ENCODE results near the gene MYMX.
"Not testable (repeated sequence)": the region's sequence is repeated elsewhere in the genome, so short reads cannot be mapped to it uniquely, and the experiment has no call there.

Gene MYMX

DNA sequence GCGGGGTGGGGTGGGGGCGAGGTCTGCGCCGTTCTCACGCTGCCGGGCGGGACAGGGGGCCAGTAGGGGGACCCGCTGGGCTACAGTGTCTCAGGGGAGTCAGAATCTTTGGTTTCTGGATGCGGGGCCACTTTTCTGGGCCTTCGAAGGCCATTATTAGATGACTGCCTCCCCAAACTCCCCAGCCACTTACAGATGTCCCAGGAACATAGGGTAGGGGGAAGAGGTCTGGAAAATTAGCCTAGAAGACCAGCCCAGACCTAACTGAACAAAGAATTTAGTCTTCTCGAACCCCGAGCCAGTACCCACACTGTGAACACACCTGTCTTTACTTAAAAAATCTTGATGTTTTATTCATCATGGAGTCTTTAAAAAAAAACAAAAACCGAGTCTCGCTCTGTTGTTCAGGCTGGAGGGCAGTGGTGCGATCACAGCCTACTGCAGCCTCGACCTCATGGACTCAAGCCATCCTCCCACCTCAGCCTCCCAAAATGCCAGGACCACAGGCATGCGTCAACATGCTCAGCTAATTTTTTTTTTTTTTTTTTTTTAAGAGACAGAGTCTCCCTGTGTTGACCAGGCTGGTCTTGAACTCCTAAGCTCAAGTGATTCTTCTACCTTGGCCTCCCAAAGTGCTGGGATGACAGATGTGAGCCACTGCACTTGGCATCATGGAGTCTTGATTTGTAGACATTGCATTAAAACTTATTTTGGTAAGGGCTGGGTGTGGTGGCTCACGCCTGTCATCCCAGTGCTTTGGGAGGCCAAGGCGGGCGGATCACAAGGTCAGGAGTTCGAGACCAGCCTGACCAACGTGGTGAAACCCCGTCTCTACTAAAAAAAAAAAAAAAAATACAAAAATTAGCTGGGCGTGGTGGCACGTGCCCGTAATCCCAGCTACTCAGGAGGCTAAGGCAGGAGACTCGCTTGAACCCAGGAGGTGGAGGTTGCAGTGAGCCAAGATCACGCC is 3.4 kb downstream of the MYMX start:
- DNase-seq (ENCODE audit: low spot score), result no peak

DNA sequence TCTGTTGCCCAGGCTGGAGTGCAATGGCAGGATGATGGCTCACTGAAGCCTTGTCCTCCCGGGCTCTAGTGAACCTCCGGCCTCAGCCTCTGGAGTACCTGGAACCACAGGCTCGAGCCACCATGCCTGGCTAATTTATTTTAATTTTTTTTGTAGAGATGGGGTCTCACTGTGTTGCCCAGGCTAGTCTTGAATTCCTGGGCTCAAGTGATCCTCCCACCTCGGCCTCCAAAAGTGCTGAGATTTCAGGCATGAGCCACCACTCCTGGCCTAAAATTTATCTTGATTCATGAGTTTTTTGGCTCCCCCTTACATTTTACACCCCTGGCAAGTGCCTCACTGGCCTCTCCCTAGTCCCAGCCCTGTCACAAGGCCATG is 4.2 kb downstream of the MYMX start:
- DNase-seq (ENCODE audit: low spot score), result no peak

- DNase-seq (ENCODE audit: low spot score), result peak; percentile 78
Observed at GRCh38 chr6:44221291-44221960, 4.7 kb downstream of the MYMX start.

GRCh38 chr6:44221961-44222335 is 5.2 kb downstream of the MYMX start:
- DNase-seq (ENCODE audit: low spot score), result no peak

GRCh38 chr6:44222486-44223318 is 6.0 kb downstream of the MYMX start:
- DNase-seq (ENCODE audit: low spot score), result no peak

DNA sequence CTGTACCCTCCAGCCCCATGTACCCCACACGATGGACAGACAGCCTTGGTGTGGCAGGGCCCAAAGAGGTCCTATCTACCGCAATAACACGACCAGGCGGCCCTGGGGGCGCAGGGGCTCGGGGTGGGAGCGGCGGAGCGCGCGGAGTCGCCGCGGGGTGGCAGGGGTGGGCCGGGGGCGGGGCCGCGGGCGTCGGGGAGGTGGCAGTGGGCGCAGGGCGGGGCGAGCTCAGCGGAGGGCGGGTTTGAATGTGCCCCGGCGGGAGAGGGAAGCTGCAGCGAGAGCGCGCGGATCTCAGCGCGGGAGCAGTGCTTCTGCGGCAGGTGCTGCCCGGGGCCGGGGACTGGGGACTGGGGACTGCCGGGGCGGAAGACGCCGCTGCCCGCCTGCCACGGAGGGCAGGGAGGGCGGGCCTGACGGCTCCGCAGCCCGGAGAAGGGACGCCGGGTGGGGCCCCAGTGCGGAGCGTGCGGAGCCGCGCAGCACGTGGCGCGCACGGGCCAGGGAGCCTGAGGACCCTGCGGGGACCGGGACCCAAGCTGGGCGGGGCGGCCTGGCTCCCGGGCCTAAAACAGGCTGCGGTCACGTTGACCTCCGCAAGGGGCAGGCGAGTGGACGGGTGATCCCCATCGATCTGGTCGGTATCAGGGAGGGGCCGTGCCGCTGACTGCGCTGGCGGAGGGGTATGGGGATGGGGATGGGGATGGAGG is 6.7 kb downstream of the MYMX start, which contains the start of gene SLC29A1:
Gene SLC29A1, plus strand, starts transcription at position 277 of the 710 bp plus-strand sequence. CDS start 3,719 bp downstream, outside the sequence.
- DNase-seq (ENCODE audit: low spot score), result peak; percentile 67

DNA sequence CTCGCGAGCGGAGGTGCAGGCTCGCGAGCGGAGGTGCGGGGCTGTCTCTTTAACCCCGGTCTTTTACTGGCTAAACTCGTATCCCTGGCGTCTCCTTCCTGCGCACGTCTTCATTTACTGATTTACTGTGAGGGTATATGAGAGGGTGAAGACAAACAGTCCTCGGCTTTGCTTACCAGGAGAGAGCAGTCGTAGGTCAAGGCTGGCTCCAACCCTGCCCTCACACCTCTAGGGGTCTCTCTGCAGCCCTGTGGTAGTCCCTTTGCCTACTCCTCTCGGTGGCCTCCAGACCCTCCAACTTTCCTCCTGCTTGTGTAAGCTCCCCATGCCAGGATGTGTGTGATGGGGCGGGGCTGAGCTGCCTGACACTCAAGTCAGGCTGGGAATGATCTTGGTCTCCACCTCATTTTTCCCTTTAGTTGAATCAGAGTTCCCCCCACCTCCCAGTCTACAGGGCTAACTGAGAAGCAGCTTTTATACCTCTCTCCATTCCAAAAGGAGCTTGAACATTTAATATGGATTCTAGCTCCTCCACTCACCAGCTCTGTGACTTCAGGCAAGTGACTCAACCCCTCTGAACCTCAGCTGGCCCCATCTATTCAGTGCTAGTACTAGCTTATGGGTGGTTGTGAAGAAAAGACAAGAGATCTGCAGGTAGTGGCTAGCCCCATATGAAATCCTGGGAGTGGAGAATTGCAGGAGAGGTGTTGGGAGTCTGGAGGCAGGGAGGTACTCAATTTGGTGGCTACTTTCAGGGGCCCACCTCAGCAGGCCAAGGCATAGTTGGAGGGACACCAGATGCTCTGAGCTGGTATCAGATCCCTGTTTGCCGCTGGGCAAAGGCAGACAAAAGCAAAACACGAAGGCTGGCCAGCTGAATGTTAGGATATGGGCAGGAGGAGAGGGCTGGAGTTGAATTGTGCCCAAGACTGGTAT is 7.6 kb downstream of the MYMX start:
- peak; percentile 41 for DNase-seq (ENCODE audit: low spot score)

DNA sequence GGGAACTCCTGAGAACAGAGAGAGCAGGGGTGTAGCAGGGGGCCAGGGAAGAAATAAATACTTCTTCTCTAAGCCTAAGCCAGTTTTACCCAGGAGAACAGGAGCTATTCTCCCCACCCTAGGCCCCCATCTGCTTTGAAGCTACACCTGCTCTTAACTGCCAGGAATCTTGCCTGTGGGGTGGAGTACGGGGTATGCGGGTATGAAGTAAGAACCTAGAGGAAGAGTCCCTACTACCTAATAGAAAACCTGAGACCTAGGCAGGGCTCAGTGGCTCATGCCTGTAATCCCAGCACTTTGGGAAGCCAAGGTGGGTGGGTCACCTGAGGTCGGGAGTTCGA is 8.2 kb downstream of the MYMX start:
- no peak for DNase-seq (ENCODE audit: low spot score)

- no peak for DNase-seq (ENCODE audit: low spot score)
Observed at GRCh38 chr6:44225579-44226325, 9.0 kb downstream of the MYMX start.

DNA sequence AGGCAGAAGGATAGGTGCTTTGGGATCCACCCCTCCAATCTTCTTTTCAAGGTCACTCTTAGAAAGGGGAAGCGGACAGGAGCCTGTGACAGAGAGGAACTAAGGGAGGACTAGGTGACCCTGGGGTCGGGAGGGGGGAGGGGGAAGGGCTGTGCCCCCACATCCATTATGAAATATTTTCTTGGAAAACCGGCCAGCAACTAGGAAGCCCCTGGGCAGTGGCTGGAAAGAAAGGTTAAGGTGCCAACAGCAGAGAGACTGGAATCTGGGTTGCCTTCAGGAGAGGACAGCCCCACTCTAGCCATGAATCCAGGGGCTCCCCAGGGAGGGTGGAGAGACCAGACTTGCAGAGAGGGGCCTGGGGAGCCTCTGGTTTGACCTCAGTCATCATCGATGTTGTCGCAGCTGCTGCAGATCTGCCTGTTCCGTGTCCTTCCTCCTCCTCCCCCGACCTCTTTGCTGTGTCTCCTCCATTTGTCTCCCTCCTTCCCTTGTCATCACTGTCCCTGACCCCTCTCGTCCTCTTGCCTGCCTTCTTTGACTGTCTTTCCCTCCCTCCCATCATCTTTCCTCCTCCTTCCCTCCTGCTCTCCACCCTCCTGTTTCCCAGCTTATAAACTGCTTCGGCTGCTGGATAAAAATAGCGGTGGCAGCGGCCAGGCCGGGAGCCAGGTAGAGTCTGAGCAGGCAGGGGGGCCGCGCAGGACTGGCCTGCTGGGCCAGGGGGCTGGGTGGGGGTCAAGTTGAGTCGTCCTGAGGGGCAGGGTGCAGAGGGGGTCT is 9.8 kb downstream of the MYMX start:
- no peak for DNase-seq (ENCODE audit: low spot score)

DNA sequence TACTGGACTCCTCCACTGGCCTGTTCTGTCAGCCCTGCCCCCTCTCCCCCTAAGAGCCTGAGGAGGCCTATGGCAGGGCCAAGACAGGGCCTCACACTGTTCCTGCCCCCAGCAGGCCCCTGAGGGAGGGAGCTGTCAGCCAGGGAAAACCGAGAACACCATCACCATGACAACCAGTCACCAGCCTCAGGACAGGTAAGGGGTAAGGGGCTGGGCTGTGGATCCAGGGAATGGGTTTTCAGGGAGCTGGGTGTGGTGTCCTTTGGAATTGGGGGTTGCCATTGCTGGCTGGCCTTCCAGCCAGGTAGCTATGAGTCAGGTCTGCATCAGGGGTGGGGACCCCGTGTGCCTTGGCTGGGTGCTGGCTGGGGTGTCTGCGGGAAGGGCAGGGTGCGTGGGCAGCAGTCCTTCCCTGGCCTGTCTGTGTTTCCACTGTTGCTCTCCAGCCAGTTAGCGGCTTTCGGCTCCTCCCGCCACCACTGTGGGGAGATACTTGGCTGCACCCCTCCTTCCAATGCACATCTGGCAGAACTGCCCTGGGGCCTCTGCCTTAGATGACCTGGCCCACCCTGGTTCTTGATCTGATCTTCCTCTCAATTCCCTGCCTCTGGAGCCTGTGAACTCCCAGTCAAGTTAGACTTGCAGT is 10.5 kb downstream of the MYMX start:
- DNase-seq (ENCODE audit: low spot score), result no peak

GRCh38 chr6:44228031-44228430 is 11.3 kb downstream of the MYMX start:
- DNase-seq (ENCODE audit: low spot score), result no peak

DNA sequence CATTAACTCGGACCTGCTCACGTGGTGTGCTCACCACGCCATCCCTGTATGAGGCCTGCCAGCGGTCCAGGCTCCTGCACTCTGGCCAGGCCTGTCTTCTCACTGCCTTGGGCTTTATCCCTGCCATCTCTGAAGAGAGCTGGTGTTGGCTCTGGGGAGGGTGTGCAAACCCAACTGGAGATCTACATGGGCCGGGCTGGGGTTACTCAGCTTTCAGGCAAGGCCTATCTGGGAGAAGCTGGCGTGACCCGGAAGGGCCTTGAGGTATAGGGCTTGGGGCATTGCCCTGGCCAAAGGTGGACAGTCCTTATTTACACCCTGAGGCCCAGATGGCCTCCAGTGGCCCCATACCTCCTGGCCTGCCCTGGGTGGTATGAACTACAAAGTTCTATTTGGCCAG is 11.7 kb downstream of the MYMX start:
- DNase-seq (ENCODE audit: low spot score), result no peak

DNA sequence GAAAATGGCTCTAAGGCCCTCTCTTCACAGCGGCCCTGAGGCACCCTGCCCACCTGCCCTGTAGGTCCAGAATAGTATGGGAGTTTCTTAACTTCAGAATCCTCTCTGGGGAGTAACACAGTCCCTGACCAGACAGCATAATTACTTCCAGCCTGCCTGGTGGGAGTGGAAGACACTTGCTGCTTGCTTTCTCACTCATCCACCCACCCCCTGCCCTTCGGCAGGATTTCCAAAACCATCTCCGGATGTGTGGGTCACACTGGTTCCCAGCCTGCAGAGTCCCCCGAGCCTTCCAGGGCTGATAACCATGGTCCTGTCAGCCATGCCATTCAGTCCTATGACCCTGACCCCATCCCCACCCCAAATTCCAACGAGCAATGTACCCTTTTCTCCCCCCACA is 12.1 kb downstream of the MYMX start:
- DNase-seq (ENCODE audit: low spot score), result no peak

DNA sequence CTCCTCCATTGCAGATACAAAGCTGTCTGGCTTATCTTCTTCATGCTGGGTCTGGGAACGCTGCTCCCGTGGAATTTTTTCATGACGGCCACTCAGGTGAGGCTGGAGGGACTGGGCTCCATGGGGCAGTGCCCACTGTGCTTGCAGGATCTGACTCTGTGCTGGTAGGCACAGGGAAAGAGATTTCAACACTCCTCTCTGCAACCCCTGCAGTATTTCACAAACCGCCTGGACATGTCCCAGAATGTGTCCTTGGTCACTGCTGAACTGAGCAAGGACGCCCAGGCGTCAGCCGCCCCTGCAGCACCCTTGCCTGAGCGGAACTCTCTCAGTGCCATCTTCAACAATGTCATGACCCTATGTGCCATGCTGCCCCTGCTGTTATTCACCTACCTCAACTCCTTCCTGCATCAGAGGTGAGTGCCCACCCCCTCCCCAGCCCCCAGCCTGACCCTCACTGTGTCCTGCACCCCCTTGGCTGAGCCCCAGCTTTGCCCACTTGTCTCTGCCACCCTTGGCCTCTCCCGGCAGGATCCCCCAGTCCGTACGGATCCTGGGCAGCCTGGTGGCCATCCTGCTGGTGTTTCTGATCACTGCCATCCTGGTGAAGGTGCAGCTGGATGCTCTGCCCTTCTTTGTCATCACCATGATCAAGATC is 12.8 kb downstream of the MYMX start:
- no peak for DNase-seq (ENCODE audit: low spot score)

GRCh38 chr6:44230034-44230675 is 13.4 kb downstream of the MYMX start:
- DNase-seq (ENCODE audit: low spot score), result no peak

GRCh38 chr6:44231426-44231825 is 14.7 kb downstream of the MYMX start:
- DNase-seq (ENCODE audit: low spot score), result not testable (repeated sequence)
